Right lobe of liver (tissue), 6 donors: ENCODE data around the gene SLC11A1. TPM values are rescaled to one million over a fixed set of nuclear protein-coding genes. Genes with fewer than 3 reads are reported as not detected.
A peak's percentile ranks its signal among the peaks of the same experiment; 100 is the strongest.

Experiments used
- ATAC-seq, 4 donors: fragments of 200-7000 bp; cut with Tn5 transposase; one replicate each; pipeline ENCODE4 v1.9.1; 2020; ENCODE audit warnings: mild to moderate bottlenecking in 4 of 4, moderate library complexity in 4 of 4
- DNase-seq, 3 donors: peaks; one replicate each; pipeline ENCODE4 v3.0.0-alpha.2; 2020
- H3K27ac ChIP-seq, 3 donors: fragments of 200-600 bp; one replicate each; pipeline ENCODE4 v1.8.0; 2022
- H3K27me3 ChIP-seq, 2 donors: fragments of 200-600 bp; one replicate each; pipeline ENCODE4 v1.8.0; 2022
- H3K36me3 ChIP-seq, 4 donors: fragments of 200-600 bp; sonication (generic) in 1 of 4; one replicate each; pipeline versions ENCODE4 v1.5.1 to v1.8.0; 2017 to 2022; ENCODE audit warnings: control low read depth in 1 of 4
- H3K4me1 ChIP-seq, 4 donors: fragments of 200-600 bp; sonication (generic) in 1 of 4; one replicate each; pipeline versions ENCODE4 v1.5.1 to v1.8.0; 2017 to 2022; ENCODE audit warnings: control low read depth in 1 of 4
- H3K4me3 ChIP-seq, 3 donors: fragments of 200-600 bp; one replicate each; pipeline ENCODE4 v1.8.0; 2022
- H3K9me3 ChIP-seq, 4 donors: fragments of 200-600 bp; sonication (generic) in 1 of 4; one replicate each; pipeline versions ENCODE4 v1.5.1 to v1.8.0; 2017 to 2022; ENCODE audit warnings: control low read depth in 1 of 4
- CTCF ChIP-seq, 4 donors: fragments of 200-600 bp in 3 of 4; fragments of 450-650 bp in 1 of 4; IDR thresholded peaks; one replicate each; pipeline versions ENCODE4 v1.5.1 to v1.8.0; 2016 to 2022; ENCODE audit warnings: antibody characterized with exemption in 4 of 4, mild to moderate bottlenecking in 2 of 4
- POLR2A ChIP-seq: fragments of 450-650 bp; IDR thresholded peaks from one replicate; pipeline ENCODE4 v1.6.1; 2017; ENCODE audit warnings: antibody characterized with exemption, mild to moderate bottlenecking
- WGBS: methylation state at CpG from one replicate; pipeline ENCODE4 v1.1.6; 2018; ENCODE audit warnings: low coverage, low lambda C conversion rate; ENCODE audit not compliant: insufficient coverage; ENCODE audit errors: missing lambda C conversion rate; 5-methylcytosine and 5-hydroxymethylcytosine counted together
- intact Hi-C, 2 donors: fragments of 100-400 bp; cut with DNase I; formaldehyde crosslinking; loops; one replicate each; pipeline versions ENCODE4 v1.11.2 to v1.14.1; 2022
- total RNA-seq, 6 experiments: library from RNA; depleted of rRNA in 2 of 6; stranded (reverse); fragments of >200 nt in 2 of 6; fragmentation: NEBNext Ultra II Directional in 3 of 6; extraction: Animal tissue kit (Norgen Biotek cat#: 25700) in 3 of 6; gene quantifications; one replicate each; pipeline versions ENCODE4 v1.1.0 to v1.2.4, GENCODE V29; 2016 to 2023
- donor health status: DM: no; HTN: yes; CAD: no.
- donor health status: DM: no; HTN: no; CAD: no.
- donor health status: DM: no; HTN: no; CAD: no.
- donor health status: DM: no; HTN: yes; CAD: no.
- donor health status: DM: no; HTN: yes; CAD: no.

SLC11A1 gene
- total RNA-seq, 6 experiments from 2014 or later: 4.2 to 13.2 (median 11.0) TPM

- Histone ChIP-seq H3K27me3 (no peaks in the 10 kb centered on the region), H3K27ac (peak overlapping the region; percentile 34 to 80 (median 71)), H3K4me3 (peak overlapping the region in 2 of 3 donors; percentile 32 to 41), H3K4me1 (peaks cover 0 to 45% (median 22%) of the 10 kb centered on the region in 4 donors), H3K9me3 (no peaks in the 10 kb centered on the region), H3K36me3 (peaks cover 0 to 37% (median 16%) of the 10 kb centered on the region in 4 donors)
- DNase-seq: peak in 1 of 3 donors; percentile 64
- intact Hi-C loops: loop anchor here (5.0 to 10.0 kb wide), 3 partner anchors 59 to 249 kb away; partner anchors contain the start of genes BCS1L (in 1 of the 2) and ZNF142 (in 1 of the 2)
- ATAC-seq: no peak
- 0% methylated on average over 4 of the region's 15 CpGs for WGBS
- TF ChIP-seq CTCF (IDR thresholded peaks at IDR 0.05) (no peak), POLR2A (no peak)
Observed at GRCh38 chr2:218405746-218406208, 23.7 kb downstream of the SLC11A1 start.

GRCh38 chr2:218406209-218406948 lies 24.3 kb downstream of the SLC11A1 start:
- peaks cover 0 to 37% (median 16%) of the 10 kb centered on the region in 4 donors for H3K36me3 ChIP-seq
- peak; percentile 85 to 94 (median 88) for ATAC-seq
- H3K9me3 ChIP-seq: no peaks in the 10 kb centered on the region
- TF ChIP-seq CTCF (IDR thresholded peaks at IDR 0.05): peak; percentile 79 to 83 (median 81)
- peak; percentile 56 for TF ChIP-seq POLR2A
- H3K27me3 ChIP-seq: no peaks in the 10 kb centered on the region
- WGBS: 0% methylated on average over 9 of the region's 56 CpGs
- H3K4me1 ChIP-seq: peaks cover 0 to 44% (median 21%) of the 10 kb centered on the region in 4 donors
- H3K27ac ChIP-seq: peak overlapping the region; percentile 77 to 82 (median 79)
- intact Hi-C loops: loop anchor here (5.0 to 10.0 kb wide), 3 partner anchors 58 to 248 kb away; partner anchors contain the start of genes BCS1L (in 1 of the 2) and ZNF142 (in 1 of the 2)
- DNase-seq: peak; percentile 98 to 99 (median 99)
- H3K4me3 ChIP-seq: peak overlapping the region; percentile 40 to 56 (median 53)

- H3K4me3 ChIP-seq: peak overlapping the region; percentile 40 to 56 (median 53)
- peak overlapping the region; percentile 77 to 82 (median 79) for H3K27ac ChIP-seq
- intact Hi-C loops: loop anchor here (5.0 to 10.0 kb wide), 3 partner anchors 58 to 248 kb away; partner anchors contain the start of genes BCS1L (in 1 of the 2) and ZNF142 (in 1 of the 2)
- peaks cover 0 to 37% (median 18%) of the 10 kb centered on the region in 4 donors for H3K4me1 ChIP-seq
- DNase-seq (peak; percentile 74 to 84 (median 83)), ATAC-seq (peak; percentile 17 to 40 (median 22))
- no peaks in the 10 kb centered on the region for H3K9me3 ChIP-seq
- no peak for TF ChIP-seq CTCF (IDR thresholded peaks at IDR 0.05)
- no peak for TF ChIP-seq POLR2A
- H3K36me3 ChIP-seq: peaks cover 0 to 30% (median 15%) of the 10 kb centered on the region in 4 donors
- no peaks in the 10 kb centered on the region for H3K27me3 ChIP-seq
- WGBS: 6% methylated on average over 13 of the region's 13 CpGs
Observed at GRCh38 chr2:218406949-218407618, 25.0 kb downstream of the SLC11A1 start.

- peaks cover 0 to 32% (median 14%) of the 10 kb centered on the region in 4 donors for H3K4me1 ChIP-seq
- H3K27ac ChIP-seq: no peak overlapping the region
- peaks cover 0 to 24% (median 10%) of the 10 kb centered on the region in 4 donors for H3K36me3 ChIP-seq
- no peaks in the 10 kb centered on the region for H3K27me3 ChIP-seq
- H3K4me3 ChIP-seq: no peak overlapping the region
- no peaks in the 10 kb centered on the region for H3K9me3 ChIP-seq
- no peak for ATAC-seq
- intact Hi-C loops: loop anchor here (5.0 to 10.0 kb wide), 3 partner anchors 57 to 247 kb away; partner anchors contain the start of genes BCS1L (in 1 of the 2) and ZNF142 (in 1 of the 2)
- DNase-seq: no peak
- 93% methylated on average over 5 of the region's 8 CpGs for WGBS
- no peak for TF ChIP-seq CTCF (IDR thresholded peaks at IDR 0.05)
- no peak for TF ChIP-seq POLR2A
Observed at GRCh38 chr2:218407717-218408116, 25.6 kb downstream of the SLC11A1 start.
